Stimulated activated CD4-positive, alpha-beta T cell treated with anti-CD3 and anti-CD28 coated beads, Interleukin-15, amount 100 ng/mL, for 1 hour (primary cell): ENCODE measurements around the gene EFCC1.

Experiments used
- DNase-seq, 2 donors: peaks; one replicate each; pipeline ENCODE4 v3.0.0-alpha.2; 2020; ENCODE audit warnings: low read depth in 1 of 2, low spot score in 1 of 2

The EFCC1 gene

DNA sequence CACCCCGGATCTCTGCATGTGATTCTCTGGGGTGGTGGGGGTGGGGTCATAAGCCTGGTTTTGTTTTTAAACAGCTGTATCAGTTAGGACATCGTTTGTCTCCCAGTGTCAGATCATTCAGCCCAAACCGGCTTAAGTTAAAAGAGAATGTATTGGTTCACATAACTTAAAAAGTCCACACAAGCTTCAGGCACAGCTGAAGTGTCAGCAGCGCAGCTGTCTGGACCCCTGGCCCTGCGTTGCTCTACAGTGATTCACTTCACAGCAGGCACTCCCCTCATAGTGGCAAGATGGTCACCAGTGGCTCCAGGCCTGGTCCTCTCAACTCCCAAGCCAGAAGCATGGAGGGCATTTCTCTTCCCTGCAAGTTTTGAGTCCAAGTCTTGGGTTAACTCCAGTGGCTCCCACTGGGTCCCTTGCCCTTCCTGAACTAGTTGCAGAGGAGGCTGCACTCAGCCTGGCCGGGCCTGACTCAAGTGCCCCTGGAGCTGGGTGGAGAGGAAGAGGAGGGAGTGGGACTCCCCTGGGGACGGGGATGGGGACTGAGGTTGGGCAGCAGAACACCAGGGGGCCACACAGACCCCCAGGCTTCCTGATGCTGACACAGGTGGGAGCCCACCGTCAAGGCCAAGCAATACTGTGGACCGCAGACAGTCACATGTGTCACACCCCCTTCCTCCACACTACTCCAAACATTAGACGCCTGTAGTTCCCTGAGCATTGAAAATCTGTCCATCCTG is 30.5 kb downstream of the EFCC1 start:
- no peak for DNase-seq

- DNase-seq: no peak
Observed at GRCh38 chr3:129032716-129033115, 31.6 kb downstream of the EFCC1 start.

- no peak for DNase-seq
Observed at GRCh38 chr3:129033151-129033550, 32.0 kb downstream of the EFCC1 start.

- DNase-seq: no peak
Observed at GRCh38 chr3:129033633-129034321, 32.7 kb downstream of the EFCC1 start.

DNA sequence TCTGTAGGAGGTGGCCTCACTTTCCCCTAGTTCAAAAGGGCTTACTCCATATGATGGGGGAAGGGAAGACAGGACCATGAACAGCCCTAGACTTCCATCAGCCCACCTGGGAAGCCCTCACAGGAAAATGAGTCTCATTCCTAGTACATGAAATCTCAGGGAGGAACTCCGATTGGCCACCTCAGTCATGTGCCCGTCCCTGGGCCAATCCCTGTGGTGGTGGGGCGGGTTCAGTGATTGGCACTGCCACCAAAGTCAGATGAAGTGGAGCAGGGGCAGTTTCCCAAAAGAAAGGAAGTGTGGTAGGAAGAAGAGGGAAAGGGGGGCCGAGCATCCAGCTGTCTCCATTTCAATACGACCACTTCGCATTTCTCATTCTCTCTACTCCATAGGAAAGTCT is 33.5 kb downstream of the EFCC1 start:
- no peak for DNase-seq

DNA sequence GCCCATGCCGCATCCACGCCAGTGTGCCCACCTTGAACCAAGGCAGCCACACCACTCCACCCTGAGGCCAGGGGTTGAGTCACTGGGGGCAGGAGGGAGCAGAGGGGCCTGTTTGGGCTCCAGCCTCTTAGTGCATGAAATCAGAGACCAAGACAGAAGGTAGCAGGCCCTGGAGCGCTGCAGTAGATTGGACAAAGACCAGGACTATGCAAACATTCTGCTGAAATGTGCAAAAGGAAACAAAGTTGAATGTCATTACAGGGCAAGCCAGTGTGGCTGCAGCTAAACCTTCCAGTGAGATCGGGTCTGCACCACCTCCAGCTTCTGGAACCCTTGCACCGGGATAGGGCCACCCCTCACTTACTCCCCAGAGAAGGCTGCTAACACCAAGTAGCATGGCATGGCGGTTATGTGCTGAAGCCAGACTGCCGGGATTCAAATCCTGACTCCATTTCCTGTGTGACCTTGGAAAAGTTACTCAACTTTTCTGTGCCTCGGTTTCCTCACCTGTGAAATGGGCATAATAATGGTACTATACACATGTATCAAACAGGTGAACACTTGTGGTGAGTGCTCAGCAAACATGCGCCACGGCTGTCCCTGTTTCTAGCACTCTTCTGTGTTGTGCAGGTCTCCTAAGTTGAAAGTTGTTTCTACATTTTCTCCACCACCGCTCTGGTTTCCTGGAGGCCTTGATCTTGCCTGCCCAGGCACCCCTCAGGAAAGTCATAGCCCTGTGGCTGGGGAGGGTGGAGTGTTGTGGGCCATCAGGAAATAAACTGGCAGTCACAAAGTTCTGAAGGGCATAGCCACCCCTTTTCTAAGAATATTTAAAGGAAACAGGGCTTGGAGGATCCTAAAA is 34.5 kb downstream of the EFCC1 start:
- DNase-seq: no peak

DNA sequence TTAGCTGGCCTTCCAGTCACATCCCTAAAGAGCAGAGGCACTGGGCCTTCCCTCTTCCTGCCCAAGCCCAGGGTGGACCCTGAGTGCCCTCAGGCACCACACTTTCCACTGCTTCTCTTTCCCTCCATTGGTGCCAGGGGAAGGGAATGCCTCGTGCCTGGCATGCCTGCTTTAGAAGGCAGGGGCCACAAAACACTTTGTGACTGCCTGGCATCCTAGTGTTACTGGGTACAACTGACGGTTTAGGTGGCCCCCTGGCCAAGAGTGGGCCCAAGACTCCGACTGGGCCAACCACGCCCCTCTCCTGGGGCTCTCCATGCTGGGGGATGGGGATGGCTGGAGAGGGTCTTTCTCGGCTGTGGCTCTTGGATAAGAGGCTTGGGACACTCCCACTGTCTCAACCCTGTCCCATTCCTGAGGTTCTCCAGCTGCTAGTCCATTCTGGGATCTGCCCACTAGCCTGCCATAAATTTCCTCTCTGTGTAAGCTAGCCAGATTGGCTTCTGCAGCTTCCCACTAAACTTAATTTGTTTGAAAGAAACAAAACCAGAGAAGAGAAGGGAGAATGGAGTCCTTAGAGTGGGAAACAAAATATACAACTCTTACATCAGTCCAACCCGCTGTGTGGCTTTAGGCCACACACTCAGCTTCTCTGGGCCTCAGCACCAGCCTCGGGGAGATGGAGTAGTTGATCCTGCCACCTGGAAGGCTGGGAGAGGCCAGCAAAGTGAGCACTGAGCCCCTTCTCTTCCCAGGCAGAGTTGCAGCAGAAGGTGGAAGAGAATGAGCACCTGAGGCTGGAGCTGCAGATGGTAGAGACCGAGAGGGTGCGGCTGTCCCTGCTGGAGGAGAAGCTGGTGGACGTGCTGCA is 35.4 kb downstream of the EFCC1 start:
- no peak for DNase-seq

- DNase-seq: no peak
Observed at GRCh38 chr3:129037093-129037419, 36.0 kb downstream of the EFCC1 start.

DNA sequence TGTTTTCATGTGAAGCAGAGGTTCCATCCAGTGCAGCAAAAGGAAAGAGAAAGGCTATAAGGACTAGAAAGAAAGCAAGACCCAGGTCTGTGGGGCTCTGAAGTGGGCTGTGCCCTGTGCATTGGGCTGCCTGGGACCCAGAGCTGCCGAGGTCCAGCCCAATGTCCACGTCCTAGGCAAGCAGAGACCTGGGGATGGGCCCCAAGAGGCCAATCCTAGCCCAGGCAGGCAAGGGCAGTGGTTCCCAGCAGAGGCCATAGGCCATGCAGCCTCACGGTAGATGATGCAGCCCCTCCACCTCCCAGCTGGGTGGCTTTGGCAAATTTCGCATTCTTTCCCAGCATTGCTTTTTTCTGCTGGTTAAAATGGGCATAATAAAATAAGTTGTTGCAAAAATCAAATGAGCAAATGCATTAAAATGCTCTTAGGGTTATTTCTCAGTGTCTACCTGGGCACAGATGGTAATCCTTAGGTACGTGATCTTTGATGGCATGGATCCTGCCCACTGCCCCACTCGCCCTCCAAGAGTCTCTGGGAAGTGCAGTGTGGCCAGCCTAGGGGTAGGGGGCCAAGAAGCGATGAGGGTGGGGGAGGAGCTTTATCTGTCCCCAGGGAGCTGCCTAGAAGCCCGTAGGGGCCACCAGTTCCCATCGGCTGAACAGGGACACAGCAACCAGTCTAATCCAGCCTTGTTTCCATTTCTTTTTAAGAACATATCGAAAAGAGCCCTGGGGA is 37.2 kb downstream of the EFCC1 start:
- DNase-seq: no peak

DNA sequence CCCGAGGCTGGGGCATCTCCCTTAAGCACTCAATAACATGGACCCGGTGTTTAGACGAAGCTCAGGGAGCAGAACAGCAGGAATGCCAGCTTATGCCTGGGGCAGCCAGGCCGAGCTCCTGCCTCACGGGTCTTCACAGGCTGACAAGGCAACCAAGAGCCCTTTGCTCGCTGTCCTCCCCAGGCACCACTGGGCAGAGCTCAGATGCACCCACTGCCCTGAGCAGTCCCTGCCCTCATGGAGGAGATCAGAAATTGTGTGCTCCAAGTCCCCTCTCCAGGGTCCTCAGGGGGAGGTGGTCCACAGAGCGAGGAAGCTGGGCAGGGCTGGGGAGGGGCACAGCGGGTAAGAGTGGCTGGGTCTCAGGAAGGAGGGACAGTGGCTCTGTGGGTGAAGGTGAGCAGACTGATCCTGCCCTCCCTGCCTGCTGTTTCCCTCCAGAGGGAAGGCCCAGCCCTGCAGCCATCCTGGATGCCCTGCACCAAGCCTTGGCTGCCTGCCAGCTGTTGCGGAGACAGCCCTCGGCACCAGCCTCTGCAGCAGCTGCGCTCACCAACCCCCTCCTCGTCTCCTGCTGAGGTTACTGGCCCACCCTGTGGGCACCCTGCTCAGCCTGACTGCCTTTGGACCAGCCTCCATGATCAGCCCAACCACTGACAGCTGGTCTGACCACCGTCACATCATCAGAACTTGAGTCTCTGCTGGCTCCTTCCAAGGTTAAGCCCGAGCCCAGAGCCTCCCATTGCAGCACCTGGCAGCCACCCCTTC is 38.4 kb downstream of the EFCC1 start:
- DNase-seq: no peak

DNA sequence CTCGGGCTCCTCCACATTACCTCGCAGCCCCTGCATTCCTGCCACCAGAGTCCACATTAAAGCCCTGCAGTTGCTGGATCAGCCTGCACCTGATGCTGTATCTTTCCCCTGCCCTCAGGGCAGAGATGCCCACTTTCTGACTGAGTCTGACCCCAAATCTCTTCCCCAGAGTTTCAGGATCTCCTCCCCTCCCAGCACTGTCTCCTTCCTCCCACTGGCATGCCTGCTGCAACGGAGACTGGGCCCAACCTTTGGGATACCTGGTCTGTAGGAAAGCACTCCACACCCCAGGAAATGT is 38.9 kb downstream of the EFCC1 start:
- no peak for DNase-seq

- no peak for DNase-seq
Observed at GRCh38 chr3:129040579-129041300, 39.6 kb downstream of the EFCC1 start.

DNA sequence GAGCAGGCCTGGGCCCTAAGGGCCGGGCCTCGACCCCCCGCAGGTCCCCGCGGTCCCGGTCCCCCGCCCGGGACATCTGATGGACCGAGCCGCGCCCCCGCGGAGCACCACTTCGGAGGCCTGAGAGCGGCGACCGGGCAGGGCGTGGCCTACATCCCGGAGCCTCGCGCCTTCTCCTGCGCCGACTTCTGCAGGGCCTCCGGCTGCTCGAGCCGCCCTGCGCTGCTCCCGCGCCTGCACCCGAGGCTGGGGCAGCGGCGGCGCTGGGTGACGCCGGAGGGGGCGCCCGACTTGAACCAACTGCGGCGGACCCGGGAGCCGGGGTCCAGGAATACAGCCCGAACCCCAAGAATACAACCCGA is 44.6 kb downstream of the EFCC1 start:
- DNase-seq: no peak

GRCh38 chr3:129046037-129046731 is 45.1 kb downstream of the EFCC1 start:
- no peak for DNase-seq

GRCh38 chr3:129046732-129047552 is 45.8 kb downstream of the EFCC1 start:
- no peak for DNase-seq

GRCh38 chr3:129047553-129047839 is 46.4 kb downstream of the EFCC1 start:
- no peak for DNase-seq

DNA sequence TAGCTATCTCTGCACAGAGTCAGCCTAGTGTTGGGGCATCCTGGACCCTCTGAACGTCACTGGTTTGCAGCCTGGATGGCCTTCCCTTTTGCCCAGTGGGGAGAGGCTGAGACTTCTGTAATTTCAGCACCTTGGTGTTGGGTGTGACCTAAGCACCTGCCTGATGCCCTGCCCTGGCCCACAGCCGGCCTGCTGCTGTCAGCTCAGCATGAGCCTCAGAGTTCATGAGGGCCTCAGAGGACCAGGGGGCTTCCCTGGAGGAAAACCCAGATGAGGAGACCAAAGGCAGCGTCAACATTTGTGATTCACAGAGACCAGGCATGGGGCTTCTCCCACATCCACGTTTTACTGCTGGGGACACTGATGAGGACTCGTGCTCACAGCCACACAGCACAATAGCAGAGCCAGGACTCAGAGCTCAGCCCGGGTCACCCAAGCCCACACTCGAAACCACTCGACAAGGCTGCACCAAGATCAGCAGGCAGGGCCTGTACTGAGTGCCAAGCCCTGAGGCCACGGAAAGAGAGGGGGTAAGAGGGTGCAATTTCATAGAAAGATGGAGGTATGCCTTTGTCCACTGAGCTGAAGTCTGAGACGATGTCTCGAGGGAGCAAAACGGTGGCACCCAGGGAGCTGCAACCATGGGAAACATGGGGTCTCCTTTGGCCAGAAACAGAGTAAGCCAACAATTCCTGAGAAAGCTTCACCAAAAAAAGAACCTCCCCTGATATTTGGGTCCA is 49.6 kb downstream of the EFCC1 start:
- DNase-seq: no peak
